Neuronal stem cell (in vitro differentiated cells): ENCODE results near the gene CEACAM1. TPM values are rescaled to one million over a fixed set of nuclear protein-coding genes. Genes with fewer than 3 reads are reported as not detected.
"Not testable (repeated sequence)": the region's sequence is repeated elsewhere in the genome, so short reads cannot be mapped to it uniquely, and the experiment has no call there.

ENCODE experiments used
- DNase-seq: peaks from one replicate; pipeline ENCODE4 v3.0.0-alpha.2; 2013; ENCODE audit warnings: low spot score
- H2AFZ ChIP-seq: one replicate; pipeline ENCODE4 v1.6.1; 2013; ENCODE audit warnings: mild to moderate bottlenecking, low read length, inconsistent platforms
- H2AK5ac ChIP-seq: 2 replicates; pipeline ENCODE4 v1.6.1; 2013; ENCODE audit warnings: low read depth, mild to moderate bottlenecking, inconsistent platforms, low read length, moderate library complexity, mixed read lengths
- H2BK120ac ChIP-seq: 2 replicates; pipeline ENCODE4 v1.6.1; 2013; ENCODE audit warnings: low read depth, mild to moderate bottlenecking, inconsistent platforms, low read length, moderate library complexity, mixed read lengths
- H2BK12ac ChIP-seq: one replicate; pipeline ENCODE4 v1.6.1; 2013; ENCODE audit warnings: low read length, inconsistent platforms
- H2BK15ac ChIP-seq: 2 replicates; pipeline ENCODE4 v1.6.1; 2013; ENCODE audit warnings: mild to moderate bottlenecking, low read length, inconsistent platforms, mixed read lengths
- H2BK5ac ChIP-seq: one replicate; pipeline ENCODE4 v1.6.1; 2013; ENCODE audit warnings: inconsistent platforms, mild to moderate bottlenecking, low read length, moderate library complexity
- H3K14ac ChIP-seq: one replicate; pipeline ENCODE4 v1.6.1; 2013; ENCODE audit warnings: low read length, inconsistent platforms
- H3K18ac ChIP-seq: 2 replicates; pipeline ENCODE4 v1.6.1; 2013; ENCODE audit warnings: low read length, inconsistent platforms
- H3K23ac ChIP-seq: 2 replicates; pipeline ENCODE4 v1.6.1; 2013; ENCODE audit warnings: low read depth, mild to moderate bottlenecking, mixed read lengths, low read length, inconsistent platforms; ENCODE audit not compliant: poor library complexity
- H3K27ac ChIP-seq: replicated peaks from 3 replicates; pipeline ENCODE4 v1.5.1; 2013; ENCODE audit warnings: low read length, inconsistent platforms
- H3K27me3 ChIP-seq, 3 experiments: 2 replicates each; pipeline ENCODE4 v1.6.1; 2013; ENCODE audit warnings: low read length in 3 of 3, mild to moderate bottlenecking in 2 of 3, inconsistent platforms in 1 of 3, low read depth in 1 of 3, mixed read lengths in 1 of 3, moderate library complexity in 1 of 3; ENCODE audit not compliant: control insufficient read depth in 3 of 3, insufficient read depth in 3 of 3
- H3K36me3 ChIP-seq, 2 donors: replicated peaks in 1 of 2; 2 replicates each; pipeline ENCODE4 v1.6.1; 2013; ENCODE audit warnings: low read length in 2 of 2; ENCODE audit not compliant: control insufficient read depth in 2 of 2, insufficient read depth in 2 of 2
- H3K4ac ChIP-seq: 2 replicates; pipeline ENCODE4 v1.6.1; 2013; ENCODE audit warnings: inconsistent platforms, mild to moderate bottlenecking, low read length, moderate library complexity
- H3K4me1 ChIP-seq, 2 donors: 1 replicate in 1 of 2; 2 replicates in 1 of 2; pipeline ENCODE4 v1.6.1; 2013; ENCODE audit warnings: low read length in 2 of 2, low read depth in 1 of 2; ENCODE audit not compliant: control insufficient read depth in 2 of 2, insufficient read depth in 1 of 2
- H3K4me2 ChIP-seq: one replicate; pipeline ENCODE4 v1.6.1; 2013; ENCODE audit warnings: mild to moderate bottlenecking, low read length, inconsistent platforms; ENCODE audit not compliant: insufficient read depth, poor library complexity, severe bottlenecking
- H3K4me3 ChIP-seq, 2 donors: 2 replicates each; pipeline ENCODE4 v1.5.1; 2013; ENCODE audit warnings: low read length in 2 of 2, mild to moderate bottlenecking in 2 of 2, inconsistent platforms in 1 of 2, moderate library complexity in 1 of 2
- H3K79me1 ChIP-seq: one replicate; pipeline ENCODE4 v1.6.1; 2013; ENCODE audit warnings: low read depth, mild to moderate bottlenecking, inconsistent platforms, low read length, moderate library complexity
- H3K9ac ChIP-seq: one replicate; pipeline ENCODE4 v1.6.1; 2013; ENCODE audit warnings: mild to moderate bottlenecking, low read depth, low read length, inconsistent platforms; ENCODE audit not compliant: poor library complexity
- H3K9me3 ChIP-seq, 2 donors: replicated peaks in 1 of 2; 2 replicates each; pipeline versions ENCODE3 to v1.6.1; 2013; ENCODE audit warnings: low read length in 2 of 2, mild to moderate bottlenecking in 2 of 2, inconsistent platforms in 1 of 2, low read depth in 1 of 2, mixed read lengths in 1 of 2, moderate library complexity in 1 of 2; ENCODE audit not compliant: control insufficient read depth in 2 of 2, insufficient read depth in 1 of 2
- H4K8ac ChIP-seq: one replicate; pipeline ENCODE4 v1.6.1; 2013; ENCODE audit warnings: low read depth, mild to moderate bottlenecking, inconsistent platforms, low read length, moderate library complexity
- H4K91ac ChIP-seq: one replicate; pipeline ENCODE4 v1.6.1; 2013; ENCODE audit warnings: low read length, low read depth, mild to moderate bottlenecking, inconsistent platforms; ENCODE audit not compliant: poor library complexity
- WGBS, 2 donors: extraction: QIAGEN DNeasy Blood & Tissue Kit; methylation state at CpG; one replicate each; pipeline ENCODE4 v1.1.7; 2013; ENCODE audit warnings: missing lambda C conversion rate in 2 of 2, mixed read lengths in 1 of 2; ENCODE audit not compliant: insufficient read length in 2 of 2, insufficient replicate concordance in 1 of 2; ENCODE audit errors: extremely low coverage in 2 of 2; 5-methylcytosine and 5-hydroxymethylcytosine counted together
- small RNA-seq: library from polyadenylated mRNA; stranded (forward); fragments of <200 nt; extraction: miRNeasy Mini kit (QIAGEN cat#:217004); gene quantifications from one replicate; pipeline ENCODE3, GENCODE V24; 2013; ENCODE audit not compliant: insufficient read depth

Gene CEACAM1

DNA sequence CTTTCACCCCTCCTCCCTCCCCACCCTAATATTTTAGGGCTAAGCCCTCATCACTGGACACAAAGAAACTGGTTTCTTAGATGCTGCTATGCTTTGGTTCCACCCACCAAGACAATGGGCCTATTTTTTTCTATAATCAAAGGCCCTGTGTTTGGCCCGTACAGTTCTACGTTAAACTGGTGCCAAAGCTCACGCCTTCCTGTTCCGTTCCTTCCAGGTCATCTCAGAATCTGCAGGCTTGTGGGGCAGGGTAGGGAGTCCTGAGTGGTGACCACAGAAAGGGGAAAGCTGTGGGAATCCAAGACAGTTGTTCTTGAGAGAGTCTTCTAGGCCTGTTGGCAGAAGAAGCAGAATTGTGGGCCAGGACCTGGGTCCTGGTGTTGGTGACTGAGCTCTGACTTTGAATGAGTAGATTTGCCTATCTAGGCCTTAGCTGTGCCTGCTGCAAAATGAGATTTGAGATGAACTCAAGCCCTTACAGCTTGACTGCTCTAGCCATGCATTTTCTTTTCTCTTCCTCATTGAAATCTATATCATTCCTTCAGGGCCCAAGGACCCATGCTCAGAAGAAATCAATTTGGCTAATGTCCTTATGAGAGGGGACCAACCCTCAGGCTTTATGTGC, 66.5 kb downstream of the CEACAM1 start:
- no CpG with 5 or more reads among the region's 4 CpGs for WGBS, 2 donors
- Histone ChIP-seq H4K8ac (no peak overlapping the region), H4K91ac (no peak overlapping the region), H3K36me3 (no peaks in the 10 kb centered on the region), H3K9ac (no peak overlapping the region), H2BK120ac (no peak overlapping the region), H2AK5ac (no peak overlapping the region), H2BK5ac (no peak overlapping the region), H3K4me1 (peaks cover 2 to 4% of the 10 kb centered on the region in 2 donors), H3K14ac (no peak overlapping the region), H2AFZ (no peak overlapping the region), H3K27me3 (no peaks in the 10 kb centered on the region), H2BK15ac (no peak overlapping the region), H3K27ac (no peak overlapping the region), H3K4me2 (no peak overlapping the region), H3K18ac (no peak overlapping the region), H3K9me3 (peaks cover 0 to 6% of the 10 kb centered on the region in 2 donors), H3K4me3 (no peak overlapping the region), H3K4ac (no peak overlapping the region), H3K79me1 (no peaks in the 10 kb centered on the region), H2BK12ac (no peak overlapping the region), H3K23ac (no peak overlapping the region)
- DNase-seq: no peak

DNA sequence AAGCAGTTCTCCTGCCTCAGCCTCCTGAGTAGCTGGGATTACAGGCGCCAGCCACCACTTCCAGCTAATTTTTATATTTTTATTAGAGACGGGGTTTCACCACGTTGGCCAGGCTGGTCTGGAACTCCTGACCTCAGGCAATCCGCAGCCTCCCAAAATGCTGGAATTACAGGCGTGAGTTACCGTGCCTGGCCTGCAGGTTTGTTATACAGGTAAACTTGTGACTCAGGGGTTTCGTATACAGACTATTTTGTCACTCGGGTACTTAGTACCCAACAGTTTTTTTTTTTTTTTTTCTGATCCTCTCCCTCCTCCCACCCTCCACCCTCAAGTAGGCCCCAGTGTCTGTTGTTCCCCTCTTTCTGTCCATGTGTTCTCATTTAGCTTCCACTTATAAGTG, 67.0 kb downstream of the CEACAM1 start:
- H3K9me3 ChIP-seq, H3K79me1 ChIP-seq, H3K4me2 ChIP-seq, H3K27me3 ChIP-seq, H3K9ac ChIP-seq, H3K27ac ChIP-seq, H3K4me3 ChIP-seq, H3K36me3 ChIP-seq, H2BK12ac ChIP-seq, H2AK5ac ChIP-seq, H2BK15ac ChIP-seq, H4K91ac ChIP-seq, H3K4me1 ChIP-seq, H3K14ac ChIP-seq, DNase-seq, H2BK120ac ChIP-seq, H2BK5ac ChIP-seq, H3K4ac ChIP-seq, H2AFZ ChIP-seq, H3K23ac ChIP-seq, H3K18ac ChIP-seq, H4K8ac ChIP-seq: not testable (repeated sequence)
- WGBS, 2 donors: no CpG with 5 or more reads among the region's 8 CpGs

DNA sequence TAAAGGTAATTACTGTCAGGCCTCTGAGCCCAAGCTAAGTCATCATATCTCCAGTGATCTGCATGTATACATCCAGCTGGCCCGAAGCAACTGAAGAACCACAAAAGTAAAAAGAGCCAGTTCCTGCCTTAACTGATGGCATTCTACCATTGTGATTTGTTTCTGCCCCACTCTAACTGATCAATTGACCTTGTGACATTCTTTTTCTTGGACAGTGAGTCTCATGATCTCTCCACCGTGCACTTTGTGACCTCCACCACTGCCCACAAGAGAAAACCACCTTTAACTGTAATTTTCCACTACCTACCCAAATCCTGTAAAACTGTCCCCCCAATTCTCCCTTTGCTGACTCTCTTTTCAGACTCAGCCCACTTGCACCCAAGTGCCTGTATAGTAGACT, 68.4 kb downstream of the CEACAM1 start:
- Histone ChIP-seq H2BK15ac (no peak overlapping the region), H2BK120ac (no peak overlapping the region), H3K14ac (no peak overlapping the region), H2AFZ (no peak overlapping the region), H3K9ac (no peak overlapping the region), H3K27ac (no peak overlapping the region), H3K23ac (no peak overlapping the region), H3K36me3 (no peaks in the 10 kb centered on the region), H3K4me3 (no peak overlapping the region), H3K27me3 (no peaks in the 10 kb centered on the region), H3K4me1 (no peaks in the 10 kb centered on the region), H3K18ac (no peak overlapping the region), H2BK5ac (no peak overlapping the region), H4K91ac (no peak overlapping the region), H3K4ac (no peak overlapping the region), H3K9me3 (peaks cover 0 to 6% of the 10 kb centered on the region in 2 donors), H3K4me2 (no peak overlapping the region), H3K79me1 (no peaks in the 10 kb centered on the region), H2AK5ac (no peak overlapping the region), H4K8ac (no peak overlapping the region), H2BK12ac (no peak overlapping the region)
- no CpG with 5 or more reads among the region's 2 CpGs for WGBS, 2 donors
- DNase-seq: no peak

Small RNAs within 50 kb of the gene (small RNA-seq; reads per million reads assigned to genes)
- gene RNU4-60P: not detected
